Stimulated activated CD4-positive, alpha-beta T cell treated with anti-CD3 and anti-CD28 coated beads, TNF-alpha, amount 100 ng/mL, for 48 hours (primary cell): ENCODE results near the gene GOLGA8T.
"Not testable (repeated sequence)": the region's sequence is repeated elsewhere in the genome, so short reads cannot be mapped to it uniquely, and the experiment has no call there.

Source experiments
- DNase-seq, 3 donors: peaks; one replicate each; pipeline ENCODE4 v3.0.0-alpha.2; 2020; ENCODE audit warnings: low read depth in 3 of 3

Gene GOLGA8T

GRCh38 chr15:30191143-30191542 is 56.3 kb downstream of the GOLGA8T start:
- DNase-seq, result not testable (repeated sequence)

GRCh38 chr15:30191639-30192038 is 56.8 kb downstream of the GOLGA8T start:
- not testable (repeated sequence) for DNase-seq

GRCh38 chr15:30192119-30192745 is 57.4 kb downstream of the GOLGA8T start:
- not testable (repeated sequence) for DNase-seq

DNA sequence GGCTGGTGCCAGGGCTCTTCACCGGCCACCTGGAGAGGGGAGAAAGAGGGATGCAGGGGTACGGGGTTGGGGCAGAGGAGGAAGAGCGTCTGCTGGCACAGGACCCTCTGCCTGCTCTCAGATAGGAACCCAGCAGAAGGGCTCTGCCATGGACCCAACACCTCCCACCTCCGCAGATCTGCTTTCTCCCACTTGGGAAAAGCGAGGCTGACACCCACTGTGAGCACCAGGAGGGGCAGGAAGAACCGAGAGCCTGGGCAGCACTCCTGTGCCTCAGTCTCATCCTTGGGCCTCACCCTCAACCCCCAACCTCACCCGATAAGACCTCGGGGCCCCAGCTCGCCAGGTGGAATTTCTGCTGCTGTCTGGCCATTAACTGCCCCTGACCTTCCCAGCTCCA is 58.0 kb downstream of the GOLGA8T start:
- not testable (repeated sequence) for DNase-seq
